OCI-LY1 (cell line): Measurements from ENCODE around the gene UBTD1.

ENCODE experiments used
- H2AFZ ChIP-seq: fragments of 200-600 bp; sonication (generic), shearing (Covaris generic); 2 replicates; pipeline ENCODE4 v1.6.0; 2014; ENCODE audit warnings: antibody characterized with exemption, mild to moderate bottlenecking, low read length
- H3F3A ChIP-seq: fragments of 200-600 bp; sonication (generic), shearing (Covaris generic); 2 replicates; pipeline ENCODE4 v1.6.0; 2014; ENCODE audit warnings: mild to moderate bottlenecking, antibody characterized with exemption, low read length, moderate library complexity; ENCODE audit not compliant: insufficient read depth
- H3K27ac ChIP-seq: fragments of 200-600 bp; sonication (generic); 2 replicates; pipeline ENCODE4 v1.5.1; 2014; ENCODE audit warnings: low read length, mixed run types, mild to moderate bottlenecking, low read depth; ENCODE audit not compliant: poor library complexity, severe bottlenecking
- H3K27me3 ChIP-seq: fragments of 200-600 bp; sonication (generic); 2 replicates; pipeline ENCODE4 v1.6.0; 2014; ENCODE audit warnings: antibody characterized with exemption, mild to moderate bottlenecking, low read length, moderate library complexity; ENCODE audit not compliant: insufficient read depth
- H3K36me3 ChIP-seq: fragments of 200-600 bp; sonication (generic); 2 replicates; pipeline ENCODE4 v1.6.1; 2014; ENCODE audit warnings: mild to moderate bottlenecking, antibody characterized with exemption, low read length, moderate library complexity, mixed read lengths; ENCODE audit not compliant: insufficient read depth
- H3K4me1 ChIP-seq: fragments of 200-600 bp; sonication (generic); 2 replicates; pipeline ENCODE4 v1.5.1; 2014; ENCODE audit warnings: mild to moderate bottlenecking, low read length, moderate library complexity; ENCODE audit not compliant: insufficient read depth, severe bottlenecking
- H3K4me2 ChIP-seq: fragments of 200-600 bp; sonication (generic), shearing (Covaris generic); 2 replicates; pipeline ENCODE4 v1.6.1; 2014; ENCODE audit warnings: low read length
- H3K4me3 ChIP-seq: fragments of 200-600 bp; sonication (generic); 2 replicates; pipeline ENCODE4 v1.5.1; 2014; ENCODE audit warnings: low read length, low read depth, mild to moderate bottlenecking, mixed read lengths; ENCODE audit not compliant: poor library complexity, severe bottlenecking
- H3K79me2 ChIP-seq: fragments of 200-600 bp; shearing (Covaris generic); 2 replicates; pipeline ENCODE4 v1.6.1; 2016; ENCODE audit warnings: mixed run types, low read length, mixed read lengths; ENCODE audit not compliant: insufficient read depth
- H3K9ac ChIP-seq: fragments of 200-600 bp; sonication (generic), shearing (Covaris generic); 2 replicates; pipeline ENCODE4 v1.6.1; 2014; ENCODE audit warnings: mild to moderate bottlenecking, low read length, mixed read lengths
- H3K9me2 ChIP-seq: fragments of 200-600 bp; sonication (generic), shearing (Covaris generic); 2 replicates; pipeline ENCODE4 v1.6.1; 2014; ENCODE audit warnings: low read depth, mild to moderate bottlenecking, low read length, mixed read lengths
- H3K9me3 ChIP-seq: fragments of 200-600 bp; shearing (Covaris generic); 2 replicates; pipeline ENCODE4 v1.6.1; 2014; ENCODE audit warnings: low read length, mixed read lengths
- H4K20me1 ChIP-seq: fragments of 200-600 bp; sonication (generic), shearing (Covaris generic); 2 replicates; pipeline ENCODE4 v1.6.0; 2016; ENCODE audit warnings: mild to moderate bottlenecking, low read length; ENCODE audit not compliant: insufficient read depth
- EZH2 ChIP-seq: fragments of 200-600 bp; sonication (generic), shearing (Covaris generic); IDR thresholded peaks from 2 replicates; pipeline ENCODE4 v1.8.0; 2017; ENCODE audit warnings: borderline replicate concordance, mixed run types, mild to moderate bottlenecking, antibody characterized with exemption, low read length, moderate library complexity, mixed read lengths
- TF ChIP-seq, protein P1 (sequence below): fragments of 200-600 bp; sonication (generic), shearing (Covaris generic); IDR thresholded peaks from 2 replicates; pipeline ENCODE4 v1.5.1; 2017; ENCODE audit warnings: mild to moderate bottlenecking, antibody characterized with exemption, low read length, moderate library complexity, mixed read lengths

UBTD1 gene

DNA sequence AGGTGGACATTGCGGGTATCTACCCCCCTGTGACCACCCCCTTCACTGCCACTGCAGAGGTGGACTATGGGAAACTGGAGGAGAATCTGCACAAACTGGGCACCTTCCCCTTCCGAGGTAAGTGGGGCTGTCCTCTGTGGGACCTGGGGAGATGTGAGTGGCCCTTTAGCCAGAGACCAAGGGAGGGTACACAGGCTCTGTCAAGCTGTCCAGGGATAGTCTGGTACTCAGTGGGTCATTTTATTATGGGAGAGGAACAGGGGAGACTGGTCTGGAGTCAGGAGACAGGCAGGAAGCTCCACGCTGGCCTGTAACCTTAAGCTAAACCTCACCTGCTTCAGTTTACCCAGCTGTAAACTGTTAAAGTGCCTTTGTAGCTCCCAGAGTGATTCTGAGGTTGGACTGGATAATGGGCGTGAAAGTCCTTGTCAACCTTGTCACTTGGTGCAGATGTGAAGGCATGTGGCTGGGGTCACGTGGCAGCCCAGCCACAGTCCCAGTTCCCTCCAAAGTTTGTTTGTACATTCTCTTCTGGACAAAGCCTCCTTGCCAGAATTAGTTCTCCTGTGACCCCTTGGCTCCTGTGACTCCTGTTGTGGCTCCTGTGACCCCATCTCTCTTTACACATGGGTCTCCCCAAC lies 86.2 kb downstream of the UBTD1 start:
- H3K27ac ChIP-seq: no peak overlapping the region

DNA sequence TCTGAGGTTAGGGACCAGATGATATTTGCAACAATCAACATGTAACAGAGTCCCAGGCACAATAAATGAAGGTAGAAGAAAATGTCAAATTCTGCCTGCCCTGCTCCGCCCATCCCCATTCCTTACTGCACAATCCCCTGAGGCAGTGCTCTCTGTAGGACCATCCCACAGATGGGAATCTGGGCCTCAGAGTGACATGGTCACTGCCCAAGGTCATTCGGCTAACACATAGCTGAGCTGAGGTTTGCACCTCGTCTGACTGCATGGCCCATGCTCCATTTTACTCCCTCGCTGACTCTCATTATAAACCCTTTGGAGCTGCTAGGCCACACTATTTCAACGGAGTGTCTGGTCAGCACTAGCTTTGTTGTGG lies 86.7 kb downstream of the UBTD1 start:
- Histone ChIP-seq H3K9me3 (no peaks in the 10 kb centered on the region), H3K27me3 (no peaks in the 10 kb centered on the region), H3K27ac (no peak overlapping the region), H3K36me3 (no peaks in the 10 kb centered on the region), H3K4me2 (no peak overlapping the region), H2AFZ (no peak overlapping the region), H3F3A (no peaks in the 10 kb centered on the region), H3K4me3 (no peak overlapping the region), H3K9me2 (no peaks in the 10 kb centered on the region), H3K79me2 (no peaks in the 10 kb centered on the region), H3K9ac (no peak overlapping the region), H4K20me1 (no peaks in the 10 kb centered on the region), H3K4me1 (no peaks in the 10 kb centered on the region)
- TF ChIP-seq, protein P1, sequence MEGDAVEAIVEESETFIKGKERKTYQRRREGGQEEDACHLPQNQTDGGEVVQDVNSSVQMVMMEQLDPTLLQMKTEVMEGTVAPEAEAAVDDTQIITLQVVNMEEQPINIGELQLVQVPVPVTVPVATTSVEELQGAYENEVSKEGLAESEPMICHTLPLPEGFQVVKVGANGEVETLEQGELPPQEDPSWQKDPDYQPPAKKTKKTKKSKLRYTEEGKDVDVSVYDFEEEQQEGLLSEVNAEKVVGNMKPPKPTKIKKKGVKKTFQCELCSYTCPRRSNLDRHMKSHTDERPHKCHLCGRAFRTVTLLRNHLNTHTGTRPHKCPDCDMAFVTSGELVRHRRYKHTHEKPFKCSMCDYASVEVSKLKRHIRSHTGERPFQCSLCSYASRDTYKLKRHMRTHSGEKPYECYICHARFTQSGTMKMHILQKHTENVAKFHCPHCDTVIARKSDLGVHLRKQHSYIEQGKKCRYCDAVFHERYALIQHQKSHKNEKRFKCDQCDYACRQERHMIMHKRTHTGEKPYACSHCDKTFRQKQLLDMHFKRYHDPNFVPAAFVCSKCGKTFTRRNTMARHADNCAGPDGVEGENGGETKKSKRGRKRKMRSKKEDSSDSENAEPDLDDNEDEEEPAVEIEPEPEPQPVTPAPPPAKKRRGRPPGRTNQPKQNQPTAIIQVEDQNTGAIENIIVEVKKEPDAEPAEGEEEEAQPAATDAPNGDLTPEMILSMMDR: no peak
- TF ChIP-seq EZH2: no peak

More for the DNA sequence above, 86.2 kb downstream of the UBTD1 start:
- H3K9me2 ChIP-seq: no peaks in the 10 kb centered on the region
- H3K4me2 ChIP-seq: no peak overlapping the region
- no peak overlapping the region for H3K9ac ChIP-seq
- no peaks in the 10 kb centered on the region for H3K4me1 ChIP-seq
- no peaks in the 10 kb centered on the region for H3F3A ChIP-seq
- no peaks in the 10 kb centered on the region for H3K27me3 ChIP-seq
- H4K20me1 ChIP-seq: no peaks in the 10 kb centered on the region
- TF ChIP-seq, protein P1: no peak
- TF ChIP-seq EZH2: no peak
- H3K36me3 ChIP-seq: no peaks in the 10 kb centered on the region
- no peaks in the 10 kb centered on the region for H3K79me2 ChIP-seq
- H2AFZ ChIP-seq: no peak overlapping the region
- H3K9me3 ChIP-seq: no peaks in the 10 kb centered on the region
- H3K4me3 ChIP-seq: no peak overlapping the region

DNA sequence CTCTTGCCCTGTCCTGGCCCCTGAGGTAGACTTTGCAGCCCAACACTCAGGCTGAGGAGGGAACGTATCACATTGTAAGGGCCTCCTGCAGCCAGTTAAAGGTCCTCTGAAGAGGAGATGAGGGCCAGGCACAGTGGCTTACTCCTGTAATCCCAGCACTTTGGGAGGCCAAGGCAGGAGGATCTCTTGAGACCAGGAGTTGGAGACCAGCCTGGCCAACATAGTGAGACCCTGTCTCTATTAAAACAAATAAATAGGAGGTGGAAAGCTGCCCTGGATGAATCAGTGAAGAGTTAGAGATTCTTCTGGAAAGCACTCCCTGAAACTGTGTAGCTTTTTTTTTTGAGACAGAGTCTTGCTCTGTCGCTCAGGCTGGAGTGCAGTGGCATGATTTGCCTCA lies 88.5 kb downstream of the UBTD1 start:
- no peaks in the 10 kb centered on the region for H3F3A ChIP-seq
- no peaks in the 10 kb centered on the region for H3K9me2 ChIP-seq
- no peaks in the 10 kb centered on the region for H3K9me3 ChIP-seq
- no peaks in the 10 kb centered on the region for H4K20me1 ChIP-seq
- no peaks in the 10 kb centered on the region for H3K36me3 ChIP-seq
- no peaks in the 10 kb centered on the region for H3K4me1 ChIP-seq
- no peak overlapping the region for H3K9ac ChIP-seq
- no peak overlapping the region for H3K4me2 ChIP-seq
- TF ChIP-seq, protein P1: no peak
- TF ChIP-seq EZH2: no peak
- H3K27me3 ChIP-seq: no peaks in the 10 kb centered on the region
- no peak overlapping the region for H2AFZ ChIP-seq
- no peaks in the 10 kb centered on the region for H3K79me2 ChIP-seq
- H3K4me3 ChIP-seq: no peak overlapping the region
- no peak overlapping the region for H3K27ac ChIP-seq
